ENCODE results near the gene STXBP1.

STXBP1 gene

DNA sequence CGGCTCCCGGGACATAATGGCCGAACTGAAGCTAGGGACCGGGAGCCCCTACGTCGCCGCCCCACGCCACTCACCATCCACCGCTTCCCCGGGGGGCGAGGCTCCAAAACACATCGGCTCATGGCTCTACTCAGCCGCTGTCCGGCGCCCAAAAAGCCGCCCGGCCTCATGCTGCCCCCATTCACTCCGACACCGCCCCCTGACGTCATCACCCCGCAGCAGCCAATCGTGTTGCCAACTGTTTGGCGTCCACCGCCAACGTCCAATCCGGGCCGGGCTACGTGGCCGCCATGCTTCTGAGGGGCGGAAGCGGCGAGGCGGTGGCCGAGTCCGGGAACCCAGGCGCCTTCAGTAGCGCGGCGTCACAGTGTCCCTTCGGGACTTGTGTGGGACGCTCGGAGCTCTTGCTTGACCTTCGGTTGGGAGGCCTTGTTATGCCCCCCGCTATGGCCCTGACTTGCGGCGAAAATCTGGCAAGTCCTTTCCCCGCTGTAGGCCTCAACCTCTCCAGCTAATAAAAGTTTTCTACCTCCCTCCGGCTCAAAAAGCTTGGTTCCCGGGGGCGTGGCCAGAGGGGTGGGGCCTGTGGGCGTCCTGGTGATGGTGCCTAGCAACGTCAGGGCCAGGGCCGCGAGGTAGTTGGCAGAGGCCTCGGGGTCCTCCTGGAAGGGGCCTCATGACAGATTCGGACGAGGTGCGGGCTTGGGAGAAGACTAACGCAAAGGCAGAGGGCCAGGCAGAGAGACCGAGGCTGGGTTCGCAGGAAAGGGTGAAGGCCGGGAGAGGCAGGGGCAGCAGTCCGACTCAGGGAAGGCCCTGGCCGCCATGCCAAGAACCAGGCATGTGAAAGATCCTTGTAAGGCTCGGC, 103.6 kb downstream of the STXBP1 start, which contains the start of the genes PTRH1 and TTC16:
Gene PTRH1 (minus strand): TSS at position 194 of the 868 bp plus-strand sequence. CDS start 24 bp downstream, at position 170.
Gene TTC16 (plus strand): TSS at position 610 of the 868 bp plus-strand sequence. CDS start 67 bp downstream, at position 677.
- TF ChIP-seq, protein P1, sequence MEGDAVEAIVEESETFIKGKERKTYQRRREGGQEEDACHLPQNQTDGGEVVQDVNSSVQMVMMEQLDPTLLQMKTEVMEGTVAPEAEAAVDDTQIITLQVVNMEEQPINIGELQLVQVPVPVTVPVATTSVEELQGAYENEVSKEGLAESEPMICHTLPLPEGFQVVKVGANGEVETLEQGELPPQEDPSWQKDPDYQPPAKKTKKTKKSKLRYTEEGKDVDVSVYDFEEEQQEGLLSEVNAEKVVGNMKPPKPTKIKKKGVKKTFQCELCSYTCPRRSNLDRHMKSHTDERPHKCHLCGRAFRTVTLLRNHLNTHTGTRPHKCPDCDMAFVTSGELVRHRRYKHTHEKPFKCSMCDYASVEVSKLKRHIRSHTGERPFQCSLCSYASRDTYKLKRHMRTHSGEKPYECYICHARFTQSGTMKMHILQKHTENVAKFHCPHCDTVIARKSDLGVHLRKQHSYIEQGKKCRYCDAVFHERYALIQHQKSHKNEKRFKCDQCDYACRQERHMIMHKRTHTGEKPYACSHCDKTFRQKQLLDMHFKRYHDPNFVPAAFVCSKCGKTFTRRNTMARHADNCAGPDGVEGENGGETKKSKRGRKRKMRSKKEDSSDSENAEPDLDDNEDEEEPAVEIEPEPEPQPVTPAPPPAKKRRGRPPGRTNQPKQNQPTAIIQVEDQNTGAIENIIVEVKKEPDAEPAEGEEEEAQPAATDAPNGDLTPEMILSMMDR (conservative IDR thresholded peaks at IDR 0.05; ENCODE audit: low read length): no peak
- H3K4me3 ChIP-seq (ENCODE audit: low read length): peak within 1 kb of the TSS; percentile 87
- DNase-seq (ENCODE audit: low read depth): peak; percentile 94

GRCh38 chr9:127716412-127716811, 104.3 kb downstream of the STXBP1 start:
- H3K4me3 ChIP-seq (ENCODE audit: low read length): peak overlapping the region; percentile 87
- TF ChIP-seq, protein P1 (conservative IDR thresholded peaks at IDR 0.05; ENCODE audit: low read length): no peak
- DNase-seq (ENCODE audit: low read depth): no peak

- DNase-seq (ENCODE audit: low read depth): no peak
- TF ChIP-seq, protein P1 (conservative IDR thresholded peaks at IDR 0.05; ENCODE audit: low read length): no peak
- no peak overlapping the region for H3K4me3 ChIP-seq (ENCODE audit: low read length)
Measured at GRCh38 chr9:127717766-127718165, 105.7 kb downstream of the STXBP1 start.

- H3K4me3 ChIP-seq (ENCODE audit: low read length): no peak overlapping the region
- TF ChIP-seq, protein P1 (conservative IDR thresholded peaks at IDR 0.05; ENCODE audit: low read length): no peak
- no peak for DNase-seq (ENCODE audit: low read depth)
Measured at GRCh38 chr9:127720031-127720864, 108.2 kb downstream of the STXBP1 start.

DNA sequence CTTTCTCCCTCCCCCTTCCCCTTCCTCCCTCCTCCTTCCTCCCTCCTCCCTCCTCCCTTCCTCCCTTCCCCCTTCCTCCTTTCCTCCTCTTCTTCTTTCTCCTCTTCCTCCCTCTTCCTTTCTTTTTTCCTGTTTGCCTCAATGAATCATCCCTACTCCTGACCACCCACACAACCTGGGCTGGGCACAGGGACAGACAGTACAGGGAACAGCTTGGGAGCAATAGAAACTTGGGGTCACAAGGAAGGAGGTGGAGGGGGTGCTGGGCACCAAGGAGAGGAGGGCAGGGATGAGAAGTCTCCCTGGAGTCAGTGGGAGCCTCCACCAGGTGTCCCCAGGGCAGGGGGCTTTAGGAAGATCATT, 108.8 kb downstream of the STXBP1 start:
- DNase-seq (ENCODE audit: low read depth): no peak
- H3K4me3 ChIP-seq (ENCODE audit: low read length): no peak overlapping the region
- TF ChIP-seq, protein P1 (conservative IDR thresholded peaks at IDR 0.05; ENCODE audit: low read length): no peak

DNA sequence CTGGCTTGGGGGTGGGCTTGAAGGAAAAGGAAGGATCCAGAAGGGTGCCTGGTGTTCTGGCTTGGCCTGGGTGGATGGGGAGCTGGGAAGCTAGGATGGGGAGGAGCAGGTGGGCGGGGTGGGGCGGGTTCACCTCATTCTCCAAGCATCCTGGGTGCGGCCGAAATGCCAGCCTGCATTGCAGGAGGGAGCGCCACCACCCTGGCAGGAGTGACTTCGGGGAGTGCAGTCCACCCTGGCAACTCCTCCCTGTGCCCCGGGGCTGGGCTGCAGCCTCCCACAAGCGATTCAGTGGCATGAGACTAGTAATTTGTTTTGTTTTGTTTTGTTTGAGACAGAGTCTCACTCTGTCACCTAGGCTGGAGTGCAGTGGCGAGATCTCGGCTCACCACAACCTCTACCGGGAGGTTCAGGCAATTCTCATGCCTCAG, 109.3 kb downstream of the STXBP1 start:
- TF ChIP-seq, protein P1 (conservative IDR thresholded peaks at IDR 0.05; ENCODE audit: low read length): no peak
- H3K4me3 ChIP-seq (ENCODE audit: low read length): no peak overlapping the region

More for the DNA sequence above, 109.3 kb downstream of the STXBP1 start:
- DNase-seq (ENCODE audit: low read depth): no peak

Data from AG10803 (cell line).